Stimulated activated CD4-positive, alpha-beta T cell treated with anti-CD3 and anti-CD28 coated beads, Interleukin-4, amount 100 ng/mL, for 24 hours (primary cell): ENCODE data around the gene MRPL34.
"Not testable (repeated sequence)": the region's sequence is repeated elsewhere in the genome, so short reads cannot be mapped to it uniquely, and the experiment has no call there.

ENCODE experiments used
- DNase-seq: peaks from one replicate; pipeline ENCODE4 v3.0.0-alpha.2; 2020

The MRPL34 gene

GRCh38 chr19:17286263-17286662 lies 19.4 kb upstream of the MRPL34 start:
- DNase-seq = no peak

DNA sequence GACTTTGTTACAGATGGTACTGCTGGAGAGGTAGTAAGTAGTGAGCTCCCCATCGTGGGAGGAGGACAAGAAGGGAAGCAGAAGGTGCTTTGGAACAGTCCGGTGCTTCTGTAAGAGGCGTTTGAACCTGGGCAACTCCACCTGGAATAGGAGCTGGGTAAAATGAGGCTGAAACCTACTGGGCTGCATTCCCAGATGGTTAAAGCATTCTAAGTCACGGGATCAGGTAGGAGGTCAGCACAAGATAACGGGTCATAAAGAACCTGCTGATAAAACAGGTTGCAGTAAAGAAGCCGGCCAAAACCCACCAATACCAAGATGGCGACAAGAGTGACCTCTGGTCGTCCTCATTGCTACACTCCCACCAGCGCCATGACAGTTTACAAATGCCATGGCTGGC lies 18.9 kb upstream of the MRPL34 start:
- DNase-seq = no peak

GRCh38 chr19:17289489-17289888 lies 16.2 kb upstream of the MRPL34 start:
- peak; percentile 60 for DNase-seq

- peak; percentile 79 for DNase-seq
These were observed 13.2 kb upstream of the MRPL34 start for GRCh38 chr19:17292301-17293074.

GRCh38 chr19:17293605-17294004 lies 12.1 kb upstream of the MRPL34 start:
- DNase-seq = no peak

GRCh38 chr19:17294051-17294891 lies 11.4 kb upstream of the MRPL34 start:
- peak; percentile 56 for DNase-seq

GRCh38 chr19:17295551-17295950 lies 10.1 kb upstream of the MRPL34 start:
- not testable (repeated sequence) for DNase-seq

GRCh38 chr19:17296273-17296672 lies 9.4 kb upstream of the MRPL34 start:
- no peak for DNase-seq

DNA sequence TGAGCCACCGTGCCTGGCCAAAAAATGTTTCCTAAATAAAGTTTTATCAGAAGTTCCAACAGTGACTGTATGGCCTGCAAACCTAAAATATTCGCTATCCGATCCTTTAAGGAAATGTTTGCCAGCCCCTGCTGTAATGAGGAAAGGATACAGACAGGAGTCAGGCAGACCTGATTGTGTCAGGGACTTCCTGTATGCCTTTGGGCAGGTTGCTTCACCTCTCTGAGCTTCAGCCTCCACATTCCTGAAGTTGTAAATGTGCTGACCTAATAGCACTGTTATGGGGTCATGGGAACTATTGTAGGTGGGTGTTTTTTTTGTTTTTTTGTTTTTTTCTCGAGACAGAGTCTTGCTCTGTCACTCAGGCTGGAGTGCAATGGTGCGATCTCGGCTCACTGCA lies 8.7 kb upstream of the MRPL34 start:
- DNase-seq = no peak

- no peak for DNase-seq
These were observed 4.6 kb upstream of the MRPL34 start for GRCh38 chr19:17300992-17301619.

- DNase-seq = no peak
These were observed 3.1 kb upstream of the MRPL34 start for GRCh38 chr19:17302391-17303166.

DNA sequence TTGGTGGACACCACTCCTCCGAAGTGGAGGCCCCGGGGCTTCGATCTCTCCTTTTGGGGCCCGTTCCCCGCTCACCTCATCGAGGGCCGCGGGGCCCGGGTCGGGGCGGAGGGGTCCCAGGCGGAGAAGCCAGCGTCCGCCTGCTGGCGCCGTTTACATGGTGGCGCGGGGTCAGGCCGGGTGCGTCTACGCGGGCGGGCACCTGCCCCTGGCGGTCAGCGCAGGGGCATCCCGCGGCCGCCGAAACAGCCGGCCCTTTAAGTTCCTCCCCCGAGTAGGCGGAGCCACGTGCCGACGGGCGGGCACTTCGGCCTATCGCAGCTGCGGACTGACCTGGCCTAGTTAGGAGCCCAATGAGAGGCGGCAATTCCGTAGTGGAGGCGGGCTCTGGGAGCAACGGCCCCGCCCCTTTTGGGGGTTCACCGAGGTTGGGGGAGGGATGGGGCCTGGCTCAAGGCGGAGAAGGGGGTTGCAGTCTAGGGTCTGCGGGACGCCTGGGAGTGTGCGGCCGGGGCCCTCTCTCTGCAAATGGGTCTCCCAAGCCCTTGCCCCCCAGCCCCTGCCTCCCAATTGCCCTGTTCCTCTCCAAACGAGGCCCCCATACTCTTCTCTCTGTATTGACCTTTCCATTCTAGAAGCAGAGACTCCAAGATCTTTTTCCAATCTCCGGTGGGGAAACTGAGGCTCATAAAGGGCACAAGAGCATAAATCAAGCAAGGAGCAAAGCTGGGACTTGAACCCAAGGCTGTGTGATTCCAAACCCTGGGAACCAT lies 2.3 kb upstream of the MRPL34 start, which contains the start of gene ABHD8:
ABHD8 (minus strand) TSS at position 259 of the 773 bp plus-strand sequence. CDS start 1,809 bp downstream, outside the sequence.
- peak; percentile 94 for DNase-seq

- no peak for DNase-seq
These were observed 1.8 kb upstream of the MRPL34 start for GRCh38 chr19:17303940-17304267.

- DNase-seq = no peak
These were observed 1.1 kb upstream of the MRPL34 start for GRCh38 chr19:17304386-17305215.

DNA sequence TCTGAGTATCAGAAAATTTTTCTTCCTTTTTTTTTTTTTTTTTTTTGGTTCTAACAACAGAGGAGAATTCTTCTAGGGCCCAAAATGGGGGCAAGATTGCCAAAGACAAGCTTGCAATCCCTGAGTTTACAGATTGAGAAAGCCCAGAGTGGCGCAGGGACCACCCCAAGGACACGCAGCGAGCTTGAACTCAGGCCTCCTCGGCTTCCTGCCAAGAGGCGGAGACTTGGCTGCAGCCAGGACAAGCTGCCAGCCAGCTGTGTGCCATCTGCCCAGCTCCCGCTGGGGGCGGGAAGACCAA lies 506 bp upstream of the MRPL34 start:
- DNase-seq = no peak

DNA sequence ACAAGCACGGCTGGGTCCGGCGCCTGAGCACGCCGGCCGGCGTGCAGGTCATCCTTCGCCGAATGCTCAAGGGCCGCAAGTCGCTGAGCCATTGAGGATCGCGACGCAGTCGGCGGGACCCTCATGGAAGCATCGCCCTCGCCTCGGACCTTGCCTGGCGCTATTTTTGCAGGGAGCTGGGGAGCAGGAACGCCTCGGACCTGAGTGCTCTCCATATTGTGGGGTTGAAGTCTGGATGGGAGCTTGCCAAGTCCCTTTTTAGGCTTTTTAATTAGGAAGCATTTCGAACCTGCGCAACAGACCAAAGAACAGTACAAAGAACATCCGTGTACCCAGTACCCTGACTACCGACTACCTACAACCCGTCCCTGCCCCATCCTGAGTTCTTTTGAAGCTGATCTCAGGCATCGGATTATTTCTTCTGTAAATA lies 628 bp downstream of the MRPL34 start:
- no peak for DNase-seq

DNA sequence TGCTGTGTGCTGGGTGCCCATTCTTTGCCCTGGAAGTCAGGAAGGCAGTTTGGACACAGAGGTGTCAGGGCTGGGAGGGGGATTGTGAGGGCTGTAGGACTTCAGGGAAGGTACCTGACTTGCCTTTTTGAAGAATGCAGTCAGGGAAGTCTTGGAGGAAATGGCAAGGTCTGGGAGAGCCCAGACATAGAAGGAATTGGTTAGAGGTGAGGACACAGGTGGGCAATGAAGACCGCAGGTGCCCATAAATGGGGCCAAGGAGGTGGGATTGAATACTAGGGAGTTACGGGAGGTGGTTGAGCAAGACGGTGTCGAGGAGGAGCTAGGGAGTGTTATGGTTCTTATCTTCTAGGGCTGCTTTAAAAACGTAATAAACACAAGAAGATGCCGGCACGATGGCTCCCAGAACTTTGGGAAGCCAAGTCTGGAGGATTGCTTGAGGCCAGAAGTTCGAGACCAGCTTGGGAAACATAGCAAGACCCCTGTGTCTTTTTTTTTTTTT lies 2.3 kb downstream of the MRPL34 start:
- no peak for DNase-seq

DNA sequence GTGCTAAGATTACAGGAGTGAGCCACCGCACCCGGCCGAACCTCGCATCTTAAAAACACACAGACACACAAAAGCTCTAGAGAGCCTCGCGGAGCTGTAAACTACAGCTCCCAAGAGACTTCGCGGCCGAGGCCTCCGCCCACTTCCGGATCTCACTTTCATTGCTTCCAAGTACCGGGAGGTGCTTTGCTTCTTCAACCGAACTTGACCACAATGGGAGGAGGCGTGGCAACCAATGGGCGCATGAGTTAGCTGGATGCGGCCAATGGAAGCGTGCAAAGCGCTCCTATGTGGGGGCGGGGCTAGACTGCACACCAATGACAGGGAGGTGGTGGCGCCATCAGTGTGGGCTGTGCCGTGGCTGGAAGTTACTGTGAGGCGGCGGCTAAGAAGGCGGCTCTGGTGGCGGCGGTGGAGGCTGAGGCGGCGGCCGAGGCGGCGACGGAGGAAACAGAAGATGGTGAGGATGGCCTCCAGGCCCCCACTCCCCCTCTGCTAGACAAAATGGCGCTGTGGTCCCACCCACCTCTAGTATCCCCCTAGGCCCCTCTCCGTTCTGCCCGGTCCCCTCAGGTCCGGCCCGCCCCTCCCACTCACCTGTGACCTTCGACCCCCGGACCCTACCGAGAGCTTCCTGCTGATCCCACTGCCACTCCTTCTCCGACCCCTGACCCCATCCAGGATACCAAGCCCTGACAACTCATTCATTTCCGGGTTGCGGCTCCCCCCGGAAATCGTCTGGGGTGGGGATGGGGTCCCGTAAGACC lies 3.7 kb downstream of the MRPL34 start, which contains the start of gene DDA1:
DDA1 (plus strand) TSS at position 366 of the 767 bp plus-strand sequence; CDS start at position 458, 92 bp downstream.
- peak; percentile 100 for DNase-seq

DNA sequence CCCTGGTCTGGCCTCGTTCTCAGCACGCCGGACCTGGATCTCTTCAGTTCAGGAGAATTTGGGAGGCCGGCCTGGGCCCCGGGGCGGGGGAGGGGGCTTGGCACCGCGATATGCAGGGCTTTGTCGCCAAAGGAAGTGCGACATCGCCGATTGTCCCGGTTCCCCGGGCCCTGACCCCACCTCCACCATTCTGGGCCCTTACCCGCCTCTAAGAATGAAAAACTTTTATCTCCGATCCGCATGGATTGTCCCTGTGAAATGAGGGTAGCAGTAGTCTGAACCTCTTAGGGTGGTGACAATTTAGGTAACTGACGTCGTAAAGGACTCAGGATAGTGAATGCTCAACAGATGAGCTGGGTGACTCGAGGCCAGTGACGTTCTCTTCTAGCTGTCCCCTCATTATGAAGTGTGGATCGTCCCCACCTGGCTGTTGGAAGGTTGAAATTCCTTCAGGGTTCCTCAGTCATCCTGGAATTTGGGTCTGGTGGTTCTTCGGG lies 4.3 kb downstream of the MRPL34 start:
- peak; percentile 23 for DNase-seq
